Stimulated activated CD8-positive, alpha-beta memory T cell treated with anti-CD3 and anti-CD28 coated beads, Interleukin-12 subunit alpha, Interleukin-12 subunit beta, amount 100 ng/mL, for 4 hours (primary cell): ENCODE data around the gene SUN1.

Source experiments
- DNase-seq: peaks from one replicate; pipeline ENCODE4 v3.0.0-alpha.2; 2020; ENCODE audit warnings: low read depth

Gene SUN1

GRCh38 chr7:892648-893593 is 60.6 kb downstream of the SUN1 start:
- no peak for DNase-seq

- DNase-seq: no peak
These were observed 61.4 kb downstream of the SUN1 start for GRCh38 chr7:893686-894085.

GRCh38 chr7:894164-894867 is 62.0 kb downstream of the SUN1 start:
- no peak for DNase-seq

GRCh38 chr7:894927-895450 is 62.7 kb downstream of the SUN1 start:
- DNase-seq: no peak

GRCh38 chr7:895451-896052 is 63.3 kb downstream of the SUN1 start:
- DNase-seq: no peak

GRCh38 chr7:896346-897075 is 64.2 kb downstream of the SUN1 start:
- no peak for DNase-seq

- no peak for DNase-seq
These were observed 64.8 kb downstream of the SUN1 start for GRCh38 chr7:897086-897485.

- no peak for DNase-seq
These were observed 65.6 kb downstream of the SUN1 start for GRCh38 chr7:897771-898376.

GRCh38 chr7:898460-898854 is 66.2 kb downstream of the SUN1 start:
- no peak for DNase-seq

GRCh38 chr7:898855-899681 is 66.8 kb downstream of the SUN1 start:
- no peak for DNase-seq

GRCh38 chr7:899806-900205 is 67.5 kb downstream of the SUN1 start:
- DNase-seq: no peak

GRCh38 chr7:900331-901040 is 68.2 kb downstream of the SUN1 start:
- no peak for DNase-seq

- no peak for DNase-seq
These were observed 68.7 kb downstream of the SUN1 start for GRCh38 chr7:901041-901387.

- no peak for DNase-seq
These were observed 69.3 kb downstream of the SUN1 start for GRCh38 chr7:901388-902154.

- DNase-seq: no peak
These were observed 70.7 kb downstream of the SUN1 start for GRCh38 chr7:902996-903395.

- DNase-seq: no peak
These were observed 71.9 kb downstream of the SUN1 start for GRCh38 chr7:903921-904755.

GRCh38 chr7:904847-905246 is 72.6 kb downstream of the SUN1 start:
- no peak for DNase-seq

- no peak for DNase-seq
These were observed 74.5 kb downstream of the SUN1 start for GRCh38 chr7:906776-907157.
